Skeletal muscle satellite cell (primary cell): ENCODE measurements around the gene ALOX15B.

Experiments used
- H3K27me3 ChIP-seq: 2 replicates; pipeline ENCODE4 v1.7.0; 2013; ENCODE audit warnings: low read length; ENCODE audit not compliant: control insufficient read depth, insufficient read depth
- H3K36me3 ChIP-seq: 2 replicates; pipeline ENCODE4 v1.7.0; 2013; ENCODE audit warnings: mild to moderate bottlenecking, control low read depth, low read length; ENCODE audit not compliant: insufficient read depth
- H3K4me1 ChIP-seq: 2 replicates; pipeline ENCODE4 v1.7.0; 2013; ENCODE audit warnings: low read length; ENCODE audit not compliant: control insufficient read depth, insufficient read depth
- H3K4me2 ChIP-seq: 2 replicates; pipeline ENCODE4 v1.7.0; 2013; ENCODE audit warnings: mild to moderate bottlenecking, low read length
- H3K4me3 ChIP-seq: 2 replicates; pipeline ENCODE4 v1.7.0; 2013; ENCODE audit warnings: low read length
- H3K9ac ChIP-seq: 2 replicates; pipeline ENCODE4 v1.7.0; 2013; ENCODE audit warnings: mild to moderate bottlenecking, low read depth, low read length, moderate library complexity
- H3K9me3 ChIP-seq: replicated peaks from 2 replicates; pipeline ENCODE4 v1.7.0; 2013; ENCODE audit warnings: mild to moderate bottlenecking, control low read depth, low read length

The ALOX15B gene

DNA sequence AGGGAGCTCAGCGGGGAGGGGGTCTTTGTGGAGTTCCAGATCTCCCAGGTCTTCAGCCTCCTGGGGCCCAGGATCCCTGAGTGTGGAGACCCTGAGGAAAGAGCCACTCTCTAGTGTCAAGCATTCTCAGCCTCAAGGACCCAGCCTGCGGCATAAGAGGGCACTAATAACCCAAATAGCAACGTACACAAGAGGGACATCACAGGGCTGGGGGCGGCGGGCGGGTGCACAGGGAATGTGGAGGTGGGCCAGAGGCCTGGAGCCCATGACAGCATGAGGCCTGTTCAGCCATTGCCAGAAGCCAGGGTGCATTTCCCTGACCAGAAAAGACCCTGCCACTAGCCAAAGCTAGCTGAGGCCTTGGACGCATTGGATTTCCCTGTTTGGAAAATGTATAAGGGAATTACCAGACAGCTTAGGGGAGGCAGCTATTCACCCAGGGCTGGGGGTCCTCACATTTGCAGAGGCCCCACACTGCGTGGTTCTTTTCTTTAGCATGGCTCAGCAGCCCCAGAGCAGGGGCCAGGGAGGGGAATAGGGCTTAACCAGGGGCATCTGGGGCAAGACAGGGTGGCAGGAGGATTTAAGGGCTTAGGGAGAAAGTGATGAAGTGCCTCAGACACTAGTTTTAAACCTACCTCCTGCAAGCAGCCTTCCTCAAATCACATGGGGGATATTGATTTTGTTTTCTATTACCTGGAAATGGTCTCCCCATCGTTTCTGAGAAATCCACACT is 13.5 kb upstream of the ALOX15B start:
- peaks cover 37% of the 10 kb centered on the region for H3K27me3 ChIP-seq
- no peaks in the 10 kb centered on the region for H3K36me3 ChIP-seq
- H3K9me3 ChIP-seq = no peaks in the 10 kb centered on the region
- no peak overlapping the region for H3K4me2 ChIP-seq
- H3K9ac ChIP-seq = no peak overlapping the region
- no peak overlapping the region for H3K4me3 ChIP-seq
- peaks cover 5% of the 10 kb centered on the region for H3K4me1 ChIP-seq

DNA sequence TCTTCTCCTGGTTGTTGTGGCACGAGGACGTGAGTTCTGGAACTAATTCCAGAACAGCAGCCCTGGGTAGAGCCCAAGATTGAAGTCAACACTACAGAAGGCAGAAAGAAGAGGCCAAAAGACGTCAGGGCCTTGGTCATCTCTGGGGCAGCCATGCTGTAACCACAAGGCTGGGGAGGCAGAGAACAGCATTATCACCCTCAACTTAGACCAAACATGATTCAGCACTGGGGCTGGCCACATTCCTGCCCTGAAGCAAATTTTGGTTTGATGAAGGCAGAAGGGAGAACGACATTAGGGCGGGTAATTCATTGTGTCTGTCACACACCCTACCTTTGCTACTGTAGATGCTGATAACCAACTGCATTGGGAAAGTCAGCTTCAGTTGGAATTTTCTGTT is 9.7 kb upstream of the ALOX15B start:
- peaks cover 48% of the 10 kb centered on the region for H3K27me3 ChIP-seq

DNA sequence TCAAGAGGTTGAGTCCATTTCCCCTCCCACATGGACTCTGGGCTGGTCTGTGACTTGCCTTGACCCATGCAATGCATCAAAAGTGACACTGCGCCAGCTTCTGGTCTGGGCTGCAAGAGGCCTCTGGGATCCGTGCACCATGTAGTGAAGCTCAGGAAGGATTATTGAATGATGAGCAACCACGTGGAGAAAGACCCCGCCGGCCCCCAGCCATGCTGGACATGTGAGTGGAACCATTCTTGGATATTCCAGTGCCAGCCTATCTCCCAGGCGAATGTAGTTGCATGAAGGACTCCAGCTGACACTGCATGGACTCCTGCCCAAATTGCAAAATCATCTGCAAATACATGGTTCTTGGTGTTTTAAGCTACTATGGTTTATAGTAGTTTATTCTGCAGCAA is 7.6 kb upstream of the ALOX15B start:
- peaks cover 56% of the 10 kb centered on the region for H3K27me3 ChIP-seq
- no peak overlapping the region for H3K4me3 ChIP-seq
- no peak overlapping the region for H3K9ac ChIP-seq

More for the DNA sequence above, 9.7 kb upstream of the ALOX15B start:
- H3K4me2 ChIP-seq = no peak overlapping the region
- H3K36me3 ChIP-seq = no peaks in the 10 kb centered on the region
- H3K4me1 ChIP-seq = no peaks in the 10 kb centered on the region
- no peak overlapping the region for H3K9ac ChIP-seq
- H3K9me3 ChIP-seq = no peaks in the 10 kb centered on the region
- H3K4me3 ChIP-seq = no peak overlapping the region

DNA sequence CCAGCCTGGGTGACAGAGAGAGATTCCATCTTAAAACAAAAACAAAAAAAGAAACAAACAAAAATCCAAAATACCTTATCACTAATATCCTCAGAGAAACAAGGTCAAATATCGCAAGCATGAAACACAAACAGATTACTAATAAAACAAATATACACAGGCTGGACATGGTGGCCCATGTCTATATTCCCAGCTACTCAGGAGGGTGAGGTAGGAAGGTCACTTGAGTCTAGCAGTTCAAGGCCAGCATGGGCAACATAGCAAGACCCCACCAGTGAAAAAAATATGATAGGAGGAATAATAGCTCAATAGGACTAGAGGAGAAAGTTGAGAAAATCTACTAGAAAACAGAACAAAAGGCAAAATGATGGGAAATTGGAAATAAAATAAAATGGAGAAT is 6.9 kb upstream of the ALOX15B start:
- Histone ChIP-seq H3K4me1 (no peaks in the 10 kb centered on the region), H3K9ac (no peak overlapping the region), H3K36me3 (no peaks in the 10 kb centered on the region), H3K9me3 (no peaks in the 10 kb centered on the region), H3K4me3 (no peak overlapping the region), H3K4me2 (no peak overlapping the region), H3K27me3 (peaks cover 53% of the 10 kb centered on the region)

More for the DNA sequence above, 7.6 kb upstream of the ALOX15B start:
- Histone ChIP-seq H3K9me3 (no peaks in the 10 kb centered on the region), H3K4me2 (no peak overlapping the region), H3K36me3 (no peaks in the 10 kb centered on the region), H3K4me1 (no peaks in the 10 kb centered on the region)

DNA sequence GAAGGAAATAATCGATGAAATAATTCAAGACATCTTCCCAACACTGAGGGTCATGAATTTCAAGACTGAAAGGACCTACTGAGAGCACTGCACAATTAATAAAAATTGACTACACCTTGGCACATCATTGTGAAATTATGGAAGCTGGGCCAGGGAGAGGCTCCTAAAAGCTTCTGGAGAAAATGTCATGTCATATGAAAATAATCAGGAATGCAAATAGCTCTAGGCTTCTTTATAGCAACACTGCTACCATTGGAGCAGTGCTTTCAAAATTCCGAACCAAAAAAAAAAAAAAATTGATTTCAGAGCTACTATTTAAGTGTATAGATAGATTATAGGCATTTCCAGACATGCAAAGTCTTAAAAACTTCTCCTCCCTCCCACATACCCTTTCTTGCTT is 6.4 kb upstream of the ALOX15B start:
- H3K27me3 ChIP-seq = peaks cover 49% of the 10 kb centered on the region
- no peaks in the 10 kb centered on the region for H3K9me3 ChIP-seq
- H3K36me3 ChIP-seq = no peaks in the 10 kb centered on the region
- H3K4me3 ChIP-seq = no peak overlapping the region
- no peak overlapping the region for H3K4me2 ChIP-seq
- H3K4me1 ChIP-seq = no peaks in the 10 kb centered on the region
- no peak overlapping the region for H3K9ac ChIP-seq

DNA sequence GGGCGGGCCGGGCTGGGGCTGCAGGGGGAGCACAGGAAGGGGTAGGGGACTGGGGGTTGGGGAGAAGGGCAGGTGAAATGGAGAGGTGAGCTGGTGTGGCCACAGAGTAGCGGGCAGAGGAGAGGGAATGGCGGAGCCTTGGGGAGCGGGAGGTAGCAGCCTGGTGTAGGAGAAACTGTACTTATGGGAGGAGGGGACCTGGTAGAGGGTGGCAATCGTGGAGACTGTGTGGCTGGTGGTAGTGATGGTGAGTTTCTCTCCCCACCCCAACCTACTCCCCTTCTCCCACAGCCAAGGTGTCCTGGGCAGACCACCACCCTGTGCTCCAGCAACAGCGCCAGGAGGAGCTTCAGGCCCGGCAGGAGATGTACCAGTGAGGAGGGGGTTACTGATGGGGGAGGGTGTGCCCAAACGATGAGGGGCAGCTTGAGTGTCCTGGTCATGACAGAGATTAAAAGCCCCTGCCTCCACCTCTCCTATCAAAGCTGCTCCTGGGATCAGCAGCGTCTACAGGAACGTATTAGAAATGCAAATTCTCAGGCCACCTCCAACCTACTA is 831 bp downstream of the ALOX15B start:
- Histone ChIP-seq H3K4me2 (peak overlapping the region; percentile 71), H3K4me1 (peaks cover 26% of the 10 kb centered on the region), H3K27me3 (peaks cover 16% of the 10 kb centered on the region), H3K9me3 (no peaks in the 10 kb centered on the region), H3K9ac (no peak overlapping the region), H3K4me3 (no peak overlapping the region), H3K36me3 (no peaks in the 10 kb centered on the region)

DNA sequence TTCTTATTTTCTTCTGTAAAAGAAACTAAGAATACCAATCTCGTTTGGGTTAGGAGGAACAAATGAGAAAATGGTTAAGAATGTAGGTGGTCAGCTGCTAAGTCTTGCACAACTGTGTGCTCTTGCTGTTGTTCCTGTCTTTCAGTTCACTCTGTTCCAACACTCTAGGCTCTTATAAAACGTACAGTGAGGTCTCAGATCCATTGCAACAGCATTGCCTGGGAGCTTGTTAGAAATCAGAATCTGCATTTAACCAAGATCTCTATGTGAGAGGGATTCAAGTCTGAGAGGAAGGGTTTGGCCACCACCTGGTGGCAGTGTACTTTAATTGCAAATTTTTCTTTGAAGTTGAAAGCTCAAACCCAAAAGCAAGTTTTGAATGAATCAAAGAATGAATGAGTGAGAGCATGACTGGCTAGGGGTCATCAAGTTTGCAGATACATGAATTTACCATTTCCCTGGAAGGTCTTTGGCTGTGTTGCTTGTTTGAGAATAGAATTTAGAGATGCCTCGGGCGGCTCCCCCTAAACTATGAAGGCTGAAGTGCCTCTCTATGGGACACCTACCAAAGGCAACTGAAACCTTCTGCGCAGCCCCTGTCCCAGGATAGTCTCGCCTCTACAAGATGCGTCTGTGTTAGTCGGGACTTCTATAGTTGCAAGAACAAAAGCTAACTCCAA is 2.5 kb downstream of the ALOX15B start:
- peak overlapping the region; percentile 60 for H3K4me2 ChIP-seq
- peak overlapping the region; percentile 55 for H3K4me3 ChIP-seq
- no peaks in the 10 kb centered on the region for H3K9me3 ChIP-seq
- peaks cover 21% of the 10 kb centered on the region for H3K27me3 ChIP-seq
- H3K4me1 ChIP-seq = peaks cover 26% of the 10 kb centered on the region
- H3K9ac ChIP-seq = peak overlapping the region; percentile 41
- no peaks in the 10 kb centered on the region for H3K36me3 ChIP-seq

DNA sequence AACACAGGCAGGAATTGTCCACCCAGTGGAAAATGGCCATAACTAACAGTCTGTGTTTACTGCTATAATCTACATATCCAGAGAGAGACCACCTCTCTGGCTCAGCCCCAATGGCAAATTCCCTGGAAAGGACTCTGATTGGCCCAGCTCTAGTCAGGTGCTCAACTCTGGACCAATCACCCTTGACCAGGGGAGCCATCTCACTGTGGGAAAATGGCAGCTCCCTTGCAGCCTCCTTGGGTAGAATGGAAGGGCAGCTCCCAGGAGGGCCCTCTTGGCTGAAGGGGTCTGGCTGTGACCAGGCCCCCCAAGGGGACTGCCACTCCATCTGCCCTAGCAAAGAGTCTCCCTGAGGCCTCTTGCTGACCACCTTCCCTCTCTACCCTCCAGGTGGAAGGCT is 3.1 kb downstream of the ALOX15B start:
- H3K27me3 ChIP-seq = peaks cover 27% of the 10 kb centered on the region
- no peaks in the 10 kb centered on the region for H3K36me3 ChIP-seq
- no peak overlapping the region for H3K9ac ChIP-seq
- H3K4me1 ChIP-seq = peaks cover 26% of the 10 kb centered on the region
- H3K9me3 ChIP-seq = no peaks in the 10 kb centered on the region
- H3K4me3 ChIP-seq = no peak overlapping the region
- no peak overlapping the region for H3K4me2 ChIP-seq

DNA sequence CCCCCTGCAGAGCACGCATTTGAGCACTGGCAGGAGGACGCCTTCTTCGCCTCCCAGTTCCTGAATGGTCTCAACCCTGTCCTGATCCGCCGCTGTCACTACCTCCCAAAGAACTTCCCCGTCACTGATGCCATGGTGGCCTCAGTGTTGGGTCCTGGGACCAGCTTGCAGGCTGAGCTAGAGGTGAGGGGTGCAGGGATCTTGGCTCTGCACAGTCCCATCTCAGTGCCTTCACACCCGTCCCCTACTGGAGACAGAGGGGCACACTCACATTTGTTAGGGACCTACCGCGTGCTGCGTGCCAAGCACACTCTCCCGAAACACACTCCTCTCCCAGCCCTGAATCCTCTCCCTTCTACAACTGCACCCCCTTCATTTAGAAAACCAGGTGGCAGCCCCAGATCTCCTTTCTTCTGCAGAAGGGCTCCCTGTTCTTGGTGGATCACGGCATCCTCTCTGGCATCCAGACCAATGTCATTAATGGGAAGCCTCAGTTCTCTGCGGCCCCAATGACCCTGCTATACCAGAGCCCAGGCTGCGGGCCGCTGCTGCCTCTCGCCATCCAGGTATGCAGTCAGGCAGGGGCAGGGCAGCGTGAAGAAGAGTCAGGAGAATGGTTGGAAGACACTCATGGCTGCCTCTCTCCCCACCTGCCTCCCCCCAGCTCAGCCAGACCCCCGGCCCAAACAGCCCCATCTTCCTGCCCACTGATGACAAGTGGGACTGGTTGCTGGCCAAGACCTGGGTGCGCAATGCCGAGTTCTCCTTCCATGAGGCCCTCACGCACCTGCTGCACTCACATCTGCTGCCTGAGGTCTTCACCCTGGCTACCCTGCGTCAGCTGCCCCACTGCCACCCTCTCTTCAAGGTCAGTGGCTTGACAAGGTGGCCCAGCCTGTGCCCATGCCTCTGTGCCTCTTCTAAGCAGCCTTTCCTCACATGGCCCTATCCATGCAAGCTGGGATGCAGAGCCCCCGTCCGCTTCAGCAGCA is 6.3 kb downstream of the ALOX15B start:
- Histone ChIP-seq H3K36me3 (no peaks in the 10 kb centered on the region), H3K9me3 (no peaks in the 10 kb centered on the region), H3K4me2 (no peak overlapping the region), H3K9ac (no peak overlapping the region), H3K27me3 (peaks cover 31% of the 10 kb centered on the region), H3K4me1 (peaks cover 16% of the 10 kb centered on the region), H3K4me3 (no peak overlapping the region)

DNA sequence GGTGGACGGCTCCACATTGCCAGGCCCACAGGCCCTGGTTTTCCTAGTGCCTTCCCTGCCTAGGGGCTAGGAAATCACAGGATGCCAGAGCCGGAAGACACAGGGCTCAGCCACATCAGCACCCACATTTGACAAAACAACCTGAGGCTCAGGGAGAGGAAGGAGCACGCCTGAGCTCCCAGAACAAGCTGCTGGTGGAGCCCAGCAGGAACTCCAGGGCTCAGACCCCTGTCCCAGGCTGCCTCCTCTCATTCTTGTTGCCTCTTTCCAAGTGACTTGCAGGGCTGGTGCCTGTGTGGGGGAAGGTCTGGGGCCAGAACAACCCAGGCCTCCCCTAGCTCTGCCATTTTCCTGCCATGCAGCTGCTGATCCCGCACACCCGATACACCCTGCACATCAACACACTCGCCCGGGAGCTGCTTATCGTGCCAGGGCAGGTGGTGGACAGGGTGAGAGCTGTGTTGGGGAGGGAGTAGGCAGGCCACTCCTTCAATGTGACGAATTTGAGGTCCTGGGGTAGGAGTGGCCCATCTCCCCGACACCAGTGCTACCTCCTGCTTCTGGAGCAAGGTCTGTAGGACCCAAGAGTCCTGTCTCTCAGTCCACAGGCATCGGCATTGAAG is 7.6 kb downstream of the ALOX15B start:
- Histone ChIP-seq H3K36me3 (no peaks in the 10 kb centered on the region), H3K4me1 (peaks cover 6% of the 10 kb centered on the region), H3K27me3 (peaks cover 35% of the 10 kb centered on the region), H3K9me3 (no peaks in the 10 kb centered on the region), H3K4me3 (no peak overlapping the region), H3K4me2 (no peak overlapping the region), H3K9ac (no peak overlapping the region)
